ENCODE data around the gene WIPF1.
A peak's percentile ranks its signal among the peaks of the same experiment; 100 is the strongest.

Gene WIPF1

DNA sequence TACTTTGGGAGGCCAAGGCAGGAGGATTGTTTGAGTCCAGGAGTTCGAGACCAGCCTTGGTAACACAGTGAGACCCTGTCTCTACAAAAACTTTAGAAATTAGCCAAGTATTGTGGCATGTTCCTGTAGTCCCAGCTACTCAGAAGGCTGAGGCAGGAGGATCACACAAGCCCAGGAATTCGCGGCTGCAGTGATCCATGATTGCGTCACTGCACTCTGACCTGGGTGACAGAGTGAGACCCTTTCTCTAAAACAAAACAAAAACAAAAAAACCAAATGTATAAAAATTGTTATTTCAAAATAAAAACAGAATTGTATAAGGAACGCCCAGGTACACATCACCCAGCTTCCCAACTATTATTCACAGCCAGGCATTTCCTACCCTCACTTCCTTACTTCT, 56.7 kb downstream of the WIPF1 start:
- no peak for DNase-seq (ENCODE audit: low read depth)

DNA sequence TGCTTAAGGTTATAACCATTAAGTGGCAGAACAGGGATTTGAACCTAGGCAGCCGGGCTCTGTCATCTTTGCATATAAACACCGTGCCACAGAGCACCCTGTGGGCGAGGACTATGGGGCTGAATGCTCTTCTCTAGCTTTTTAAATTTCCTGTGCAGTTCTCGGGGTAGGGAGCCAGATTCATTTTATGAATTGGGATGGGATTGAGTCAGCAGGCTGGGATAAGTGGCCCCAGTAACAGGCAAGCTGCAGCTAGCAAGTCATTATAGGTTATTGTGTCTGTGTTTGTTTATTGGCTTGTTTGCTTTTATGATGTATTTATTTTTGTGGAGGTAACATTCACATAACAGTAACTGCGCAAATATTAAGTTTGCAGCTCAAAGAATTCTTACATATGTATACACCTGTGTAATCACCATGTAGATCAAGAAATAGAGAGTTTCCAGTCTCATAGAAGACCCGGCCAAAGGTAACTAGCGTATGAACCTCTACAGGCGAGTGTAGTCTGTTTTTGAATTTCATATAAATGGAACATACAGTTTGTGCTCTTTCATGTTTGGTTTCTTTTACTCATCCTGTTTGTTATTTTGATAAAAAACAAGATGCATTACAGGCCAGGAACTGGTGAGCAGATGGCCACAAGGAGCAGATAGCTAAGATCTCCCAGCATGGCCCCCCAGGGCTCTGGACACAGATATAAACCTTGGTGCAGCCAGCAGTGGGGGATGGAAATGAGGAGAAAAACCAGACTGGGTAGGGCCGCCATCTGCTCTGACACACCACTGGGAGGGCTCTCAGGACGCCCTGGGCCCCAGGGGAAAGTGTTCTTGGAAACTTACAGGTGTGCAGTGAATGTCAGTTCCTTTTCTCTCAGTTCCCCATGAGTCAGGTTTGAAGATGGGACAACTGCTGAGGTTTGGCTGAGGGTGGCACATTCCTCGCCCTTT, 61.6 kb downstream of the WIPF1 start:
- no peak for DNase-seq (ENCODE audit: low read depth)

DNA sequence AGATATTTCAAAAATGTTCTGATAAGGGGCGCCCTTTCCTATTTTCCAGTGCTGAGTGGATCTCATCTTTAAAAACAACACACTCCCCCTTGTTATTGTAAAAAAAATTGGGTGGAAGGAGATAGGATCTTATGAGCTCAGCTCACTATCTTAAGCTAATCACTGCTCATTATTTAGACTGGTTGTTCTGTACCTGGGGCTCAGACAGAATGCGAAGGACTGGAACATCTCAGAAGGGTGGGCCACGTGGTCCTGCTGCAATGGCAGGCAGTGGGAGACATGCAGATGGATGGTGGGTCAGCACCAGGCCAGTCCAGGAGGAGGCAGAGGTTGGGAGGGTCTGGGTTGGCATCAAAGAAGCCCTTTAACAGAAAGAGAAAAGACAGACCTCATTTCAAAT, 62.5 kb downstream of the WIPF1 start:
- no peak for DNase-seq (ENCODE audit: low read depth)

DNA sequence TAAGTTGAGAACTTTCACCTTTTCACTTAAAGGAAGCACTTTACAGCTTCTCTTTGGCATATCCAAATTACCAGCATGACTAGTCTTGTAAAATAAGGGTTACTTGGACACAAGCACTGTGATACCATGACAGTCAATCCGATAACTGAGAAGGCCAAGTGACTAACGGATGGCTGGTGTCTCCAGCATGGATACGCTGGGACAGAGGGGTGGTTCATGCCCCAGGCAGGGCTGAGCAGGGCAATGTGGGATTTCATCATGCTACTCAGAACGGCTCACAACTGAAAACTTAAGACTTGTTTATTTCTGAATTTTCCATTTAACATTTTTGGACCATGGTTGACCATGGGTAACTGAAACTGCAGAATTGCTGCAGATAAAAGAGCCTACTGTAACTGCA, 67.7 kb downstream of the WIPF1 start:
- DNase-seq (ENCODE audit: low read depth): no peak

DNA sequence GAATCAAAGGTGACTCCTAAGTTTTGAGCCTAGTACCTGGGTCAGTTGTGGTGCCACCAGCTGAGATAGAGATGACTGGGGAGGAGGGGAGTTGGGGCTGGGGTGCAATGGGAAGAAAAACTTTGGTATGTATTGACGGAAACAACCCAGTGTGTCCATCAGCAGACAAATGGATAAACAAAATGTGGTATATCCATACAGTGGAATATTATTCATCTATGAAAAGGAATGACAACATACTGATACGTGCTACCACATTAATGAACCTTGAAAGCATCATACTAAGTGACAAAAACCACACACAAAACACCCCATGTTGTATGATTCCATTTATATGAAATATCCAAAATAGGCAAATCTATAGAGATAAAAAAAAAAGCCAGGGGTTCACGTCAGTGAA, 69.6 kb downstream of the WIPF1 start:
- no peak for DNase-seq (ENCODE audit: low read depth)

DNA sequence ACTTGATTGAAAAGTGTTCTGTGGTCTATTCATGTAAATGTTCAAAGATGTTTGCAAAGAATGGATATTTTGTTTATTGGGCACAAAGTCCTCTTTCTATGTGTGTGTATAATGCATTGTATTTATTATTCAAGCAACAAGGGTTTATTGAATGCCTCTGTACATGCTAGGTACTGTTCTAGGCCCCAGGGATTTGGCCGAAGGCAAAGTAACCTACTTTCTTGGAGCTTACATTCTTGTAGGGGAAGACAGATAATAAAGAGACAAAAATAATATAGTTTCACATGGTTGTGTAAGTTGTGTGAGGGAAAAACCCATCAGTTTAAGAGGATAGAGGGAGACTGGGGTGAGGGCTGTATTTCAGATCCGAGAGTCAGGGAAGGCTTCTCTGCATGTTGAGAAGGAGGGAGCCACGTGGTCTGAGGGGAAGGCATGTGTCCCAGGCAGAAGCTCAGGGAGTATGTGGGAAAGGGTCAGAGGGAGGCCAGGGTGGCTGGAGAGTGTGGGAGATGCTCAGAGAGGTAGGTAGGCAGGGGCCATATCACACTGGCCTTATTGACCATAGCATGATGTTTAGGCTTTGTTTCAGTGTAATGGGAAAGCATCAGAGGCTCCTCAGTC, 70.4 kb downstream of the WIPF1 start:
- DNase-seq (ENCODE audit: low read depth): no peak

DNA sequence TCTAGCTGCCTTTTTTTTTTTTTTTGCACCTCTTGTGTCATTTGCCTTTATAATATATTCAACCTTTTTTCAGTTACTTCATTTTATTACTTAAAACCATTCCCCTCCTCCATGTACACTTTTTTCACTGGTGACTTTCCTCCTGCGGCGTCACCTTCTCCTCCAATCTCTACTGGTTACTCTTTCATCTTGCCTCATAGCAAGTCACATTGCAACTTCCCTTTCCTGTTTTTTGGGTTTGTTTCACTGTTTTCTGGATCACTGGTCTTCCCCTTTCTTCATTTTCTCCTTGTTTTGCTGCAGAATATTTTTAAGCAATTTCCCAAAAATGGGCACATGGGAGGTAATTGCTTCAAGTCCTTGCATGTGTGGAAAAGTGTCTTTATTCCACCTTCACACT, 73.1 kb downstream of the WIPF1 start:
- DNase-seq (ENCODE audit: low read depth): no peak

DNA sequence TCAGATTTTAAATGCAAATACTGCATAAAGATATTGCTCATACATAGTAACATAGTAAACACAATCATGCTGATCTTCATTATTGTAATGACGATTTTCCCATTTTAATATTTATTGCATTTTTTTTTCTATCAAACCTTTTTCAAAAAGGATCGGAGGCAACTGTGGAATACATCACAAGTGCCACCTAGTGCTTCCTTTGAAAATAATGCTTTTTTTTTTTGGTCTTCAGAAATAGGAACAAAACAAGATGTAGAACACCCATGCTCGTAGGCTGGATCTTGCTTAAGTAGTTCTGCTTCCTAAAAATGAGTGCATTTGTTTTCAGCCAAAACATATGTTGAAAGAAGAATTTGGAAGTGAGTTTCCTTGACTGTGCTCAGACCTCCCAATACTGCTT, 75.1 kb downstream of the WIPF1 start:
- DNase-seq (ENCODE audit: low read depth): peak; percentile 11

DNA sequence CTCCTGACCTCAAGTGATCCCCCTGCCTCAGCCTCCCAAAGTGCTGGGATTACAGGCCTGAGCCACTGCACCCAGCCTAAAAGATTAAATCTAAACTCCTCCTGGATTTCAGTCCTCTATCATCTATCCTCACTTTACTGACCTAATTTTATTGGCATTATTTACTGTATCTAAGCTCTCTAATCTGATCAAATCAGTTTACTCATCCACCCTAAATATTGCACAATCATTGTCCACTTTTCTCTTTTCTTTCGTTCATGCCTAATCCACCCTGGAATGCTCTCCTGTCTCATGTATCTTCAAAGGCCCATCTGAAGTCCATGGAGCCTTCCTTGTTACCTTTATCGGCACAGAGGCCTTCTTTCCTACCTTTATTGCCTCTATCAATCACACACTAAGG, 79.2 kb downstream of the WIPF1 start:
- DNase-seq (ENCODE audit: low read depth): peak; percentile 31

DNA sequence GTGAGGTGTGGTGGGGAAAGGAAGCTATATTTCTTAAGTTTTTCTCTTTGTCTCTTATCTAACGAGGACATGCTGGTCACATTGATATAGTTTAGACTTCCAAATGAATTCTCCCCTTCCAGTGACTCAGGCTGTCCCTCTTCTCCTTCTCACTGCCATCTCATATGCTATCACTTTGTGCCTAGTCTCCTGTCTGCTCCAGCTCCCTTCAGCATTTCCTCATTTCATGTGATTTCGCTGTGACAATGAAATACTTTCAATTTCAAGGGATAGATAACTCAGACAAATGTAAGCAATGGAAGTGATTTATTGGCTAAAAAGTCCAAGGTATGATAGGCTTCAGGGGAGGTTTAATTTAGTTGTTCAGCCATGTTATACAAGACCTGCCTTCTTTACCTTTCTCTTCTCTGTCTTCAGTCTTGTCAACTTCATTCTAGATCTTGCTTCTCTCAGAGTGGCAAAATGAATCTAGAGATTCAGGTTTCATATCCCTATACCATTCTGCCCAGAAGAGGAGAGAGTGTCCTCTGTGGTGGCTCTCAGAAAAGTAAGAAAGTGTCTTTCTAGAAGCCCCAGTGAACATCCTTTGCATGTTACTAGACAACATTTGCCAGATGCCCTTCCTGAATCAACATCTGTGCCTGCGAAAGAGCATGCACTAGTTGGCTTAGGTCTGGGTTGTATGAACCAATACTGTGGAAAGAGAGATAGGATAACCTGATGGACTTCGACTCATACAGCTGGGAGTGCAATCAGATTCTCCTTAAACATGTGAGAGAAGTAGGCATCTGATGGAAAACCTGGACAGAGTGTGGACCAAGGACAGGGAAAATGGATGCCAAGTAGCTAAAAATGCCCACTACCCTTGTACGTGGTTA, 80.9 kb downstream of the WIPF1 start:
- no peak for DNase-seq (ENCODE audit: low read depth)

DNA sequence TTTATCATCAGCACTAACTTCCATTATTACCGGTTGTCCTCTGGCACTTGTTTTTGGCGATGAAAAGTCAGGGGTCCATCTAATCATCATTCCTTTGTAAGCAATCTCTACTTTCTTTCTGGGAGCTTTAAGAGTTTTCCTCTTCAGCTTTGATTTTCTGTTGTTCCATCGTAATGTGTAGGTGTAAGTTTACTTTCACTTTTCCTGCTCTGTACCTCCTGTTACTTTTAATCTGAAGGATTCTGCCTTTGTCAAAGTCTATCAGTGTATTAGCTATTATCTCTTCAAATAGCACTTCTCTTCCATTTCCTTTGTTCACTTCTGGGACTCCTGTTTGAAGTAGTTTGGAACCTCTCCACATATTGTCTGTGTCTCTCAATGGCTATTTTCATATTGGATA, 85.3 kb downstream of the WIPF1 start:
- DNase-seq (ENCODE audit: low read depth): no peak

DNA sequence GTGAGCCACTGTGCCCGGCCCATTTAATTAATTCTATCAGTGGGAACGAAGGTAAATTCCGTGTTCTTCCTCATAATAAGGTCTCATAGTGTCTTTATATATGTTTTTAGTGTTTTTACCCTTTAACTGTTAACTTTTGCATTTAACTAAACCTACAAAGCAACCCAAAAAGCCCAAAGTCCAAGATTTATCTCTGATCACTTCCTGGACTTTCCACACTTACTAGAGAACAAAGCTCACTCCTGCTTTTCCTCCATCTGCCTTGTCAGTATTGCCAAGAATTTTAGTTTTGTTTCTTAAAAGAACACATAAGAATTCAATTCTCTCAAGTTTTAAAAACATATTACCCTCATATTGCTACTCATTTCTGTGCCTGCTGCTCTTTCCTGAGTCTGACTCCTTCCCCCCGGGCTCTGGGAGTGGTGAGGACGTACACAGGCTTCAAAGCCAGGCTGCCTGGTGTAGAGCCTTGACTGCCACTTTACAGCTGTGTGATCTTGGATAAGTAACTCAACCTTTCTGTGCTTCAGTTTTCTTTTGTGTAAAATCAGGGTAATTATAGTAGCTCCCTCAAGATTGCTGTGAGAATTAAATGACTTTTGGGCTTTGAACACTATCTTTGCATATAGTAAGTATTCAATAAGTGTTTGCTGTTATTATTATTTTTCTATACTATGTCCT, 85.9 kb downstream of the WIPF1 start:
- DNase-seq (ENCODE audit: low read depth): no peak

DNA sequence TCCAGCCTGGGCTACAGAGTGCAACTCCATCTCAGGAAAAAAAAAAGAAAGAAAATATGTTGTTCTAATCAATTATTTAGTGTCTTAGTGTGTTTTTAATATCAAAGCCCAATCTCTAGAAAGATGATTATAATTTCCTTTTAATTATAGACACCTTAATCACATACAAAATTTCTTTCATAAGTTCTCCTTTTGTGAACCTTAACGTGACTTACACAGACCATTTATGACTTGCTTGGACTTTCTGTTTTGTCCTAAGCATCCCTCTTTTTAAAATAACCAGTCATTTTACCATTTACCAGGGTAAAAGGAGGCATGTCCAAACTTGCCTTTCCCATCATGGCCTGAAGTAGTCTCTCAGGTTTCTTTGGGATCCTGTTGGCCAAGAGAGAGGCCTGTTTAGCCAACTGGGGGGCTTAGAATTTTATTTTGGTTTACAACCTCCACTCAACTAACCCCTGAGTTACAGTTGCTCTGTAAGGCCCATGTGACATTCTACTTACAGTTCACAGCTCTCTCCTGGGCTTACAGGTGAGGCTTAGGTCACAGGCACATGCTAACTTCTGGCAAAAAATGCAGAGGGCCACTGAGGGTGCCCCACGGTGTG, 86.9 kb downstream of the WIPF1 start:
- DNase-seq (ENCODE audit: low read depth): peak; percentile 5
